HFF-Myc (cell line): ENCODE data around the gene SCN7A.
"Not testable (repeated sequence)": the region's sequence is repeated elsewhere in the genome, so short reads cannot be mapped to it uniquely, and the experiment has no call there.

Experiments
- DNase-seq: peaks from one replicate; pipeline ENCODE4 v3.0.0-alpha.2; 2011; ENCODE audit warnings: low read depth; ENCODE audit errors: extremely low read depth
- H3K4me3 ChIP-seq: replicated peaks from 2 replicates; pipeline ENCODE4 v1.5.1; 2011; ENCODE audit warnings: low read depth, mild to moderate bottlenecking, control low read depth, low read length
- CTCF ChIP-seq: IDR thresholded peaks from 2 replicates; pipeline ENCODE4 v1.5.1; 2012; ENCODE audit warnings: mild to moderate bottlenecking, low read depth, low read length, control low read depth; ENCODE audit errors: missing control alignments

The SCN7A gene

DNA sequence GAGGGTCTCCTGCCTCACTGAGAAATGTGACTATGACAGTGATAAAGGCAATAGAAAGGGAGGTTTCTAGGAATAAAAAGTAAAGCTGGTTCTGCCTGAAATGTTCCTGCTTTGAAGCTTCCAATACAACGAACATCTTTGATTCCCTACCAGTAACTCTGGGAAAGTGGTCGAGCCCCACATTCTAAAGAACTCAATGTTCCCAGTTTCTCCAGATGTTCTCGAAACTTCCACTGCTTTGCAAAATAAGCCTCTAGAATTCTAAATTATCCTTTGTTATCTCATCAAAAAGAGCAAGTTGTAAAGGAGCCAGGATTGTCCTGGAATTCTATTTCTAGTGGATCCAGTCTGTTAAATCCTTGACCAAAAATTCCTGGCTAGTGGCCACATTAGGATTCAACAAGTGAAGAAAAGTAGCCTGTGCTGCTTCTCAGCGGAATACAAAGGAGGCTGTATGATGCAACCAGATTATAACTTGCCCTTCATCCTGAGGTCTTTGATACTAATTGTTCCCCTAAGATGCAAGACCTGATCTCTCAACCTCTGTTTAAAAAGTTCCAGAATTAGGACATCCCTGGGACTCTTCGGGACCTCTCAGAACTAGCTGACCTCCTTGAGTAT is 8.4 kb downstream of the SCN7A start:
- no peak for DNase-seq
- no peak for TF ChIP-seq CTCF
- no peak overlapping the region for H3K4me3 ChIP-seq

- DNase-seq: no peak
- no peak for TF ChIP-seq CTCF
- no peak overlapping the region for H3K4me3 ChIP-seq
Measured at GRCh38 chr2:166472332-166472731, 21.7 kb downstream of the SCN7A start.

GRCh38 chr2:166468124-166469024 is 25.7 kb downstream of the SCN7A start:
- H3K4me3 ChIP-seq: no peak overlapping the region
- TF ChIP-seq CTCF: no peak
- DNase-seq: no peak

- DNase-seq: no peak
- no peak overlapping the region for H3K4me3 ChIP-seq
- no peak for TF ChIP-seq CTCF
Measured at GRCh38 chr2:166464187-166464586, 29.9 kb downstream of the SCN7A start.

GRCh38 chr2:166463640-166464039 is 30.4 kb downstream of the SCN7A start:
- no peak for TF ChIP-seq CTCF
- DNase-seq: no peak
- H3K4me3 ChIP-seq: no peak overlapping the region

DNA sequence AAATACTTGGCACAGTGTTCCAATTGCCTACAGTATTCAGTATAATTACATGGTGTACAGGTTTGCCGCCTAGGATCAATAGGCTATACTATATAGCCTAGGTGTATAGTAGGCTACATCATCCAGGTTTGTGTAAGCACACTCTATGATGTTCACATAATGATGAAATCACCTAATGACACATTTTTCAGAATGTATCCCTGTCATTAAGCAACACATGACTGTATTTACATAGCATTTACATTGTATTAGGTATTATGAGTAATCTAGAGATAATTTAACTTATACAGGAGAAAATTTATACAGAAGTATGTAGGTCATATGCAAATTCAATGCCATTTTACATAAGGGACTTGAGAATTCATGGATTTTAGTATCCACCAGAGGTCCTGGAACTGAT is 35.4 kb downstream of the SCN7A start:
- DNase-seq: no peak
- TF ChIP-seq CTCF: no peak
- H3K4me3 ChIP-seq: no peak overlapping the region

GRCh38 chr2:166455823-166456222 is 38.2 kb downstream of the SCN7A start:
- DNase-seq, H3K4me3 ChIP-seq: not testable (repeated sequence)
